LHCN-M2 (cell line): ENCODE data around the gene SEC24C. TPM values are rescaled to one million over a fixed set of nuclear protein-coding genes. Genes with fewer than 3 reads are reported as not detected.
"Not testable (repeated sequence)": the region's sequence is repeated elsewhere in the genome, so short reads cannot be mapped to it uniquely, and the experiment has no call there.

ENCODE experiments used
- DNase-seq: peaks from one replicate; pipeline ENCODE4 v3.0.0-alpha.2; 2012; ENCODE audit warnings: low read depth
- total RNA-seq: library from RNA; depleted of rRNA; stranded (reverse); fragments of >200 nt; gene quantifications from 2 replicates; pipeline ENCODE4 v1.2.3, GENCODE V29; 2014

Gene SEC24C
- total RNA-seq, 1 experiment from 2014 or later: 77.2 TPM

GRCh38 chr10:73772281-73773151, 28.3 kb downstream of the SEC24C start:
- DNase-seq: peak; percentile 87

DNA sequence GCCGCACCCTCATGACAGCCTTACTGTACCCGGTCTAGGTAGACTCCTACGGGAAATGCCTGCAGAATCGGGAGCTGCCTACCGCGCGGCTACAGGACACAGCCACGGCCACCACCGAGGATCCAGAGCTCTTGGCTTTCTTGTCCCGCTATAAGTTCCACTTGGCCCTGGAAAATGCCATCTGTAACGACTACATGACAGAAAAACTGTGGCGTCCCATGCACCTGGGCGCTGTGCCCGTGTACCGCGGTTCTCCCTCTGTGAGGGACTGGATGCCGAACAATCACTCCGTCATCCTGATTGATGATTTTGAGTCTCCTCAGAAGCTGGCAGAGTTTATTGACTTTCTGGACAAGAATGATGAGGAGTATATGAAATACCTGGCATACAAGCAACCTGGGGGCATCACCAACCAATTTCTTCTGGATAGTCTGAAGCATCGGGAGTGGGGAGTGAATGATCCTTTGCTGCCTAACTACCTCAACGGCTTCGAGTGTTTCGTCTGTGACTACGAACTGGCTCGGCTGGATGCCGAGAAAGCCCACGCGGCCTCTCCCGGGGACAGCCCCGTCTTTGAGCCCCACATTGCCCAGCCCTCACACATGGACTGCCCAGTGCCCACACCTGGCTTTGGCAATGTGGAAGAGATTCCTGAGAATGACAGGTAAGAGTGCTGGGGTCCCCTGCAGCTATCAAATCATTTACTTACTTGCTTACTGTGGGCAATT, 29.1 kb downstream of the SEC24C start:
- no peak for DNase-seq

- DNase-seq: no peak
Measured at GRCh38 chr10:73774637-73775036, 30.5 kb downstream of the SEC24C start.

GRCh38 chr10:73779018-73779417, 34.8 kb downstream of the SEC24C start:
- DNase-seq: no peak

- no peak for DNase-seq
Measured at GRCh38 chr10:73779539-73780197, 35.5 kb downstream of the SEC24C start.

GRCh38 chr10:73780301-73780700, 36.1 kb downstream of the SEC24C start:
- no peak for DNase-seq

GRCh38 chr10:73780966-73781365, 36.8 kb downstream of the SEC24C start:
- no peak for DNase-seq

- no peak for DNase-seq
Measured at GRCh38 chr10:73781548-73781878, 37.3 kb downstream of the SEC24C start.

GRCh38 chr10:73781879-73782748, 37.9 kb downstream of the SEC24C start, which contains the start of gene CHCHD1:
TSS of gene CHCHD1 (plus strand) at chr10:73782048. CDS start at chr10:73782076, 28 bp downstream.
- DNase-seq: peak; percentile 85

DNA sequence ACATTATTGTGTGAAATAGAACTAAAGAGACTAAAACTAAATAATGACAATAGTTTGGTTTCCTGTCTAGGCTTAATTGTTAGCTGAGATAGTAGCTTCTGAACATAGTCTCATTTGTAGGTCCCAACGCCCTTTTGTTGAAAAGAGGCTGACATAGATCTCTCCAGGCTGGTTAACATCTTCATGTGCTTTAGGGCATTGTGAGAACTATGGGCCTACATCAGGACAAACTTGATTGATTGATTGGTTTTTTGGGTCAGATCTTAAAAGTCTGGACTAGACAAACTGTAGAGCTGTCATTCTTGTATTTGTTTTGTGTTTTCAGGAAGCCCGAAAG, 38.5 kb downstream of the SEC24C start:
- DNase-seq: no peak

DNA sequence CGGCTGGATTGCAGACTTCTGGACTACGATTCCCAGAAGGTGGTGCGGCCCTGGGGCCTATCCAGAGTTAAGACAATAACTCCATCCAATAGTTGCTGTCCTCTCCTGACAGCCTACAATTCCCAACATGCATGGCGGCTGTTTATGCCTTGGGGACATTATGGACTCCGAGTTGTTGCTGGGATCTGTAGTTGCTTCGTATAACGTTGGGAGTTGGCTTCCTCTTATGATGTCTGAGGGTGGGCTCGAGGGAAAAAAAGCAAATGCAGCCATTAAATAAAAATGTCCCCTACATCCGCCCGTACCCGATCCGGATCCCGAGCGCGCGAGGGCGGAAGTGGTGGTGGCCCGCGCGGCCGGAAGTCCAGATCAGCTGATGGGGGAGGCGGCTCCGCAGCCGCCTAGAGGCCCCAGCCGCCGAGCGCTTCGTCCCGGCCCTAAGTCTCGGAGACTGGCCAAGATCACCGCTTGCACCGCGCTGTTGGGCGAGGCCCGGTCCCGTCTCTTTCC, 41.1 kb downstream of the SEC24C start, which contains the start of gene ZSWIM8:
TSS of gene ZSWIM8 (plus strand) at position 396 of the 510 bp plus-strand sequence. CDS start 273 bp downstream, outside the sequence.
- DNase-seq: peak; percentile 95

GRCh38 chr10:73785721-73786511, 41.7 kb downstream of the SEC24C start:
- DNase-seq: peak; percentile 35

DNA sequence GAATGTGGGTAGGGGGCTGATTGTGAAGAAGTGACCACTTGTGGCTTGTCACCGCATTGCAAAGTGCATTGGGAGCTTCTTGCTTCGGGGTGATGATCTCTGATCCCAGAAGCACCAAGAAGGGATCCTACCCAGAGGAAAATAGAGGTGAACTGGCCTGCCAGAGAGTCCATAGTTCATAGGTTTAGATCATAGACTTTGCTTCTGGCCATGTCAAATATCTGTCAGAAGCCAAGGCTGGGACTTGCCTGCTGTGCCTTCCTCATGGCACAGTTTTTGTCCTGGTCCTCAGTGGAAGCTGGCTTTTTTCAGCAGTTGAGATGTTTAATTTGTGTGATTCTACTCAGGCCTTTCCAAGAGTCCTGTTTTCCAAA, 42.3 kb downstream of the SEC24C start:
- DNase-seq: no peak

DNA sequence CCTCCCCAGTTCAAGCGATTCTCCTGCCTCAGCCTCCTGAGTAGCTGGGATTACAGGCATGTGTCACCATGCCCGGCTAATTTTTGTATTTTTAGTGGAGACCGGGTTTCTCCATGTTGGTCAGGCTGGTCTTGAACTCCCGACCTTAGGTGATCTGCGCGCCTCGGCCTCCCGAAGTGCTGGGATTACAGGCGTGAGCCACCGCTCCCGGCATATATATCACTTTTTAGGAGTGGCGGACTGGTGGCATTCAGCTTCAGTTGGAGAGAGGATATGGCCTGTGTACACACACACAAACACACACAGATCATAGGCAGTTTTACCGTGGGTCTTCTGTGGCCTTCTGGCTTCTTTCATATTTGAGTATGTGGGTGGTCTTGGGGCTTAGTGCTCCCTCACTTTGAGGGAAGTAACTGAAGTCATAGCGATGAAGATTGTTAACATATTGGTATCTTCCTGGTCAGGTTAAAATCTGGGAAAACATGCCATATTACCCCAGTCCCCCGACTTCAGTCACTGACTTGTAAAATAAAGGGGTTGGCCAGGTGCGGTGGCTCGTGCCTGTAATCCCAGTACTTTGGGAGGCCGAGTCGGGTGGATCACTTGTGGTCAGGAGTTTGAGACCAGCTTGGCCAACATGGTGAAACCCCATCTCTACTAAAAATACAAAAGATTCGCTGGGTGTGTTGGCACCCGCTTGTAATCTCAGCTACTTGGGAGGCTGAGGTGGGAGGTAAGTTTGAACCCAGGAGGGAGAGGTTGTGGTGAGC, 43.0 kb downstream of the SEC24C start:
- not testable (repeated sequence) for DNase-seq

DNA sequence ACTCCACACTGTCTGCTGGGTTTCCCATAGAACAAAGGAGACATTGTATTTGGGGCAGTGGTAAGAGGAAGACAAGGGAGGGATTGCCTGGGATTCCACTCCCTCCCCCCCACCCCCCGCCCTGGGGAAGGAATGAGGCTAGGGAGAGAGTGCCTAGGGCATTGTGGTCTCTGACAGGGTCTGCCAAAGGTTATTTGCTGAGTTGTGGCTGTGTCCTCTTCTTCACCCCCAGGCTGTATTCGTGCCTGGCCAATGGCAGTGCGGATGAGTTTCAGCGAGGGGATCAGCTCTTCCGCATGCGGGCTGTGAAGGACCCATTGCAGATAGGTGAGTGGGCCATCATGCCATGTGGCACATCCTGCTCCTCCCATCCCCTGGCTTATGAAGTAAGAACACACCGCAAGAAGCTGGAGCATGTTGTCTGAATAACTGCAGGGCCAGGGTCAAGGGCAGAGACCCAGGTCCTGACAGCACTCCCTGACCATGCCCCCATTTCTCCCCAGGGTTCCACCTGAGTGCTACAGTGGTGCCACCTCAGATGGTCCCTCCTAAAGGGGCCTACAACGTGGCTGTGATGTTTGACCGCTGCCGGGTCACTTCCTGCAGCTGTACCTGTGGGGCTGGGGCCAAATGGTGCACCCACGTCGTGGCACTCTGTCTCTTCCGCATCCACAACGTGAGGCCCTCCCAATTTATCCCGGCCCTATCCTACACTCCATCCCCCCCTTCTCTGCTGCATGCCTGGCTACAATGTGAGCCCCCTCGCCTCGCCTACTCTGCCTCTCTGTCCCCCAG, 44.9 kb downstream of the SEC24C start:
- DNase-seq: no peak

- no peak for DNase-seq
Measured at GRCh38 chr10:73789659-73790055, 45.5 kb downstream of the SEC24C start.

DNA sequence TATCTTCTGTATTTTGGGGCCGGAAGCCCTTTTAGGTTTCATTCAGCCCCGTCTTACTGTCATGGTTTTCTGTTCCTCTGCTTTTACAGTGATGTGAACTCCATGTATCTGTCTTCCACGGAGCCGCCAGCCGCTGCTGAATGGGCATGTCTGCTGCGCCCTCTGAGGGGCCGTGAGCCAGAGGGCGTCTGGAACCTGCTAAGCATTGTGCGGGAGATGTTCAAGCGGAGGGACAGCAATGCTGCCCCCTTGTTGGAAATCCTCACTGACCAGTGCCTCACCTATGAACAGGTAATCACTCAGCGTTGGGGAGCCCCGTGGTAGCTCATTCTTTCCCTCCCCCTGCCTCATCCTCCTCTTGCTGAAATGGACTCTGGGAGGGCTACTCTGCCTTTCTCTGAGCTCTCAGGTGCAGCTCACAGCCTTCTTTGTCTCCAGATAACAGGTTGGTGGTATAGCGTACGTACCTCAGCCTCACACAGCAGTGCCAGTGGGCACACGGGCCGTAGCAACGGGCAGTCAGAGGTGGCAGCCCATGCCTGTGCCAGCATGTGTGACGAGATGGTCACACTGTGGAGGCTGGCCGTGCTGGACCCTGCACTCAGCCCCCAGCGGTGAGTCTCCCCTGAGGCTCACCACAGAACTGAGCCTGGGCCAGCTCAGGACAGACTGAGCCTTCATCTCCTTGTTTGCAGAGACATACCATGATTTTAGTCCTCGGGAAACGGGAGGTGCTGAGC, 46.9 kb downstream of the SEC24C start:
- no peak for DNase-seq

- no peak for DNase-seq
Measured at GRCh38 chr10:73791871-73792400, 47.8 kb downstream of the SEC24C start.
